GM19328 (cell line): ENCODE data around the gene NPIPA7.
"Not testable (repeated sequence)": the region's sequence is repeated elsewhere in the genome, so short reads cannot be mapped to it uniquely, and the experiment has no call there.

Experiments
- ATAC-seq: cut with Tn5 transposase; IDR thresholded peaks from one replicate; pipeline ENCODE4 v1.9.1; 2021; ENCODE audit warnings: mild to moderate bottlenecking, moderate library complexity; ENCODE audit not compliant: unreplicated experiment

Gene NPIPA7

GRCh38 chr16:16378840-16379239, at the start of gene NPIPA7:
Gene NPIPA7, plus strand, starts transcription at chr16:16379140. Its CDS starts 105 bp downstream, at chr16:16379245.
- not testable (repeated sequence) for ATAC-seq

GRCh38 chr16:16331466-16331865, 47.5 kb upstream of the NPIPA7 start:
- ATAC-seq = not testable (repeated sequence)

GRCh38 chr16:16357556-16357955, 21.4 kb upstream of the NPIPA7 start:
- not testable (repeated sequence) for ATAC-seq

GRCh38 chr16:16358539-16359240, 20.2 kb upstream of the NPIPA7 start:
- ATAC-seq = not testable (repeated sequence)

GRCh38 chr16:16363595-16363994, 15.3 kb upstream of the NPIPA7 start:
- ATAC-seq = not testable (repeated sequence)

GRCh38 chr16:16364100-16364499, 14.8 kb upstream of the NPIPA7 start:
- ATAC-seq = not testable (repeated sequence)

- ATAC-seq = not testable (repeated sequence)
Observed at GRCh38 chr16:16364701-16365100, 14.2 kb upstream of the NPIPA7 start.

- ATAC-seq = not testable (repeated sequence)
Observed at GRCh38 chr16:16365319-16365718, 13.6 kb upstream of the NPIPA7 start.

- ATAC-seq = not testable (repeated sequence)
Observed at GRCh38 chr16:16365851-16366250, 13.1 kb upstream of the NPIPA7 start.

GRCh38 chr16:16366552-16367284, 12.2 kb upstream of the NPIPA7 start:
- ATAC-seq = not testable (repeated sequence)

- ATAC-seq = not testable (repeated sequence)
Observed at GRCh38 chr16:16367285-16367628, 11.7 kb upstream of the NPIPA7 start.

- ATAC-seq = not testable (repeated sequence)
Observed at GRCh38 chr16:16369081-16369856, 9.7 kb upstream of the NPIPA7 start.

- not testable (repeated sequence) for ATAC-seq
Observed at GRCh38 chr16:16371136-16371735, 7.7 kb upstream of the NPIPA7 start.

GRCh38 chr16:16374192-16374591, 4.7 kb upstream of the NPIPA7 start:
- ATAC-seq = not testable (repeated sequence)

GRCh38 chr16:16399685-16400084, 20.7 kb downstream of the NPIPA7 start:
- ATAC-seq = not testable (repeated sequence)

GRCh38 chr16:16402333-16402732, 23.4 kb downstream of the NPIPA7 start:
- ATAC-seq = not testable (repeated sequence)

GRCh38 chr16:16404283-16404682, 25.3 kb downstream of the NPIPA7 start:
- ATAC-seq = not testable (repeated sequence)

- ATAC-seq = not testable (repeated sequence)
Observed at GRCh38 chr16:16405421-16405820, 26.5 kb downstream of the NPIPA7 start.

GRCh38 chr16:16408430-16408829, 29.5 kb downstream of the NPIPA7 start:
- ATAC-seq = not testable (repeated sequence)

GRCh38 chr16:16413773-16414172, 34.8 kb downstream of the NPIPA7 start:
- not testable (repeated sequence) for ATAC-seq

GRCh38 chr16:16417071-16417470, 38.1 kb downstream of the NPIPA7 start:
- ATAC-seq = not testable (repeated sequence)
